Endothelial cell of umbilical vein (primary cell): ENCODE data around the gene WDR37.

Source experiments
- EZH2 ChIP-seq: IDR thresholded peaks from 2 replicates; pipeline ENCODE4 v1.6.1; 2012; ENCODE audit warnings: borderline replicate concordance, low read depth, mild to moderate bottlenecking, moderate library complexity, low read length, inconsistent platforms; ENCODE audit not compliant: severe bottlenecking
- GATA2 ChIP-seq: IDR thresholded peaks from 2 replicates; pipeline ENCODE4 v1.7.0; 2011; ENCODE audit warnings: low read depth, mild to moderate bottlenecking, moderate library complexity, mixed read lengths, low read length; ENCODE audit not compliant: insufficient read length, insufficient read depth
- MAX ChIP-seq: IDR thresholded peaks from 2 replicates; pipeline ENCODE4 v1.6.1; 2011; ENCODE audit not compliant: insufficient read depth, insufficient read length
- POLR2A ChIP-seq: IDR thresholded peaks from 2 replicates; pipeline ENCODE4 v1.6.1; 2012; ENCODE audit warnings: low read depth, mild to moderate bottlenecking, control low read depth, low read length
- TF ChIP-seq, protein P1 (sequence below), 2 donors: IDR thresholded peaks; 1 replicate in 1 of 2; 2 replicates in 1 of 2; pipeline ENCODE4 v1.5.1; 2011; ENCODE audit warnings: low read length in 2 of 2, mild to moderate bottlenecking in 2 of 2, moderate library complexity in 2 of 2, control low read depth in 1 of 2, inconsistent platforms in 1 of 2, low read depth in 1 of 2; ENCODE audit not compliant: insufficient read depth in 1 of 2; ENCODE audit errors: extremely low read depth in 1 of 2

- TF ChIP-seq EZH2 (no peak), POLR2A (no peak), MAX (no peak), GATA2 (no peak)
- TF ChIP-seq, protein P1, sequence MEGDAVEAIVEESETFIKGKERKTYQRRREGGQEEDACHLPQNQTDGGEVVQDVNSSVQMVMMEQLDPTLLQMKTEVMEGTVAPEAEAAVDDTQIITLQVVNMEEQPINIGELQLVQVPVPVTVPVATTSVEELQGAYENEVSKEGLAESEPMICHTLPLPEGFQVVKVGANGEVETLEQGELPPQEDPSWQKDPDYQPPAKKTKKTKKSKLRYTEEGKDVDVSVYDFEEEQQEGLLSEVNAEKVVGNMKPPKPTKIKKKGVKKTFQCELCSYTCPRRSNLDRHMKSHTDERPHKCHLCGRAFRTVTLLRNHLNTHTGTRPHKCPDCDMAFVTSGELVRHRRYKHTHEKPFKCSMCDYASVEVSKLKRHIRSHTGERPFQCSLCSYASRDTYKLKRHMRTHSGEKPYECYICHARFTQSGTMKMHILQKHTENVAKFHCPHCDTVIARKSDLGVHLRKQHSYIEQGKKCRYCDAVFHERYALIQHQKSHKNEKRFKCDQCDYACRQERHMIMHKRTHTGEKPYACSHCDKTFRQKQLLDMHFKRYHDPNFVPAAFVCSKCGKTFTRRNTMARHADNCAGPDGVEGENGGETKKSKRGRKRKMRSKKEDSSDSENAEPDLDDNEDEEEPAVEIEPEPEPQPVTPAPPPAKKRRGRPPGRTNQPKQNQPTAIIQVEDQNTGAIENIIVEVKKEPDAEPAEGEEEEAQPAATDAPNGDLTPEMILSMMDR (IDR thresholded peaks at IDR 0.05; ENCODE audit: extremely low read depth in 1 of 2, insufficient read depth in 1 of 2, low read depth in 1 of 2, low read length in 2 of 2) = no peak
Measured at GRCh38 chr10:1059902-1060301, 3.7 kb downstream of the WDR37 start.
